Measurements from ENCODE around the gene SLC44A4. TPM values are rescaled to one million over a fixed set of nuclear protein-coding genes. Genes with fewer than 3 reads are reported as not detected.
A peak's percentile ranks its signal among the peaks of the same experiment; 100 is the strongest.

Gene SLC44A4
- total RNA-seq, 4 donors from 2014 or later = 0.19 to 0.84 (median 0.38) TPM; not detected in 1

DNA sequence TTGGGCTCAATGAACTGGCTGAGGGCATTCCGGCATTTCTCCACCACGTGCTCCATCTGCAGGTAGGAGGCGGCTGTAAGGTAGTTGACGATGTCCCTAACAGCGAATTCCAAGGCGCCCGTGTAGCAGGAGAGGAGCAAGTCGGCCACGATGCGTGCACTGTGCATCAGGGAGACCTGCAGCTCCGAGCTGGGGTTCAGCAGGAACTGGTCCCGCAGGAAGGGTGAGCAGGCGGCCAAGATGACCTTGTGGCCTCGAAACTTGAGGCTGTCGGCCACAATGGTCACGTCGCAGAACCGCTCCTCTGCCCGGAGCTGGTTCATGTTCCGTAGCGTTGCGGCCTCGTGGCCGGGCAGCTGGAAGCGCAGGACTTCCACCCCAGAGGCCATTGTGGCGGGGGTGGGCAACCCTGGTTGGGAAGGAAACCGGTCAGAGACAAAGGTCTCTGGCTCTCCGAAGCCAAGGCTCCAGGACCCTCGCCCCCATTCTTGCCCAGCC lies 22.2 kb upstream of the SLC44A4 start:
- no peak for ATAC-seq (ENCODE audit: low FRiP score)
- no peak for TF ChIP-seq CTCF (IDR thresholded peaks at IDR 0.05)
- no peak for DNase-seq (ENCODE audit: low spot score)

DNA sequence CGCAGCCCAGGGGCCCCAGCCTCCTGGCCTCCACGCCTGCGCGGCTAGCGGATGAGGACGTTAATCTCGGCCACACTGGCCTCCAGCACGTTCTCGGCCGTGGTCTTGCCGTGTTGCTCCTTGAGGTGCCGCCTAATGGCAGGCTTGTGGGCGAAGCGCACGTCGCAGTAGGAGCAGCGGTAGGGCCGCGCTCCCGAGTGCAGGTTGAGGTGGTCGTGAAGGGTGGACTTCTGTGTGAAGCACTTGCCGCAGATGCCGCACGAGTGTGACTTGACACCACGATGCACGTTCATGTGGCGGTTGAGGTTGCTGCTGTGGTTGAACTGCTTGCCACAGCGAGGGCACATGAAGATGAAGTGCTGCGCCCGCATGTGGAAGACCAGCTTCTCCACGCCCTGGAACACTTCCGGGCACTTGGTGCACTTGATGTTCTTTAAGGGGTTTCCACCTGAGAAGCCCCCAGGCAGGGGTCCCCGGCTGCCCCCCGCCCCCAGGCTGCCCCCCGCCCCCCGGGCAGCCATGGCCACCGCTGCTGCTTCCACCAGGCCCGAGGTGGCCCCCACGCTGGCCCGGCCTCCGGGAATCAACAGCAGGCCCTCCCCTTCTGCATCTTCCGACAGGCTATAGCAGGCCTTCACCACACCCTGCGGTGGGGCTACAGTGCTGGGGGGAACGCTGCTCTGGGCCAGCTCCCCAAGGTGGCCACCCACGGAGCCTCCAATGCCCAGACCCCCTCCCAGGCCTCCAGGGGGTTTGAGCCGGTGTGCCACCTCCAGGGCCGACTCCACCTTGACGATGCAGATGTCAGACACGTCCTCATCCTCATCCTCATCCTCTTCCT lies 21.3 kb upstream of the SLC44A4 start:
- DNase-seq (ENCODE audit: low spot score) (no peak), ATAC-seq (ENCODE audit: low FRiP score) (no peak)
- no peak for TF ChIP-seq CTCF (IDR thresholded peaks at IDR 0.05)

- ATAC-seq (ENCODE audit: low FRiP score) = no peak
- TF ChIP-seq CTCF (IDR thresholded peaks at IDR 0.05) = no peak
- DNase-seq (ENCODE audit: low spot score) = no peak
Measured at GRCh38 chr6:31899215-31899614, 20.4 kb upstream of the SLC44A4 start.

DNA sequence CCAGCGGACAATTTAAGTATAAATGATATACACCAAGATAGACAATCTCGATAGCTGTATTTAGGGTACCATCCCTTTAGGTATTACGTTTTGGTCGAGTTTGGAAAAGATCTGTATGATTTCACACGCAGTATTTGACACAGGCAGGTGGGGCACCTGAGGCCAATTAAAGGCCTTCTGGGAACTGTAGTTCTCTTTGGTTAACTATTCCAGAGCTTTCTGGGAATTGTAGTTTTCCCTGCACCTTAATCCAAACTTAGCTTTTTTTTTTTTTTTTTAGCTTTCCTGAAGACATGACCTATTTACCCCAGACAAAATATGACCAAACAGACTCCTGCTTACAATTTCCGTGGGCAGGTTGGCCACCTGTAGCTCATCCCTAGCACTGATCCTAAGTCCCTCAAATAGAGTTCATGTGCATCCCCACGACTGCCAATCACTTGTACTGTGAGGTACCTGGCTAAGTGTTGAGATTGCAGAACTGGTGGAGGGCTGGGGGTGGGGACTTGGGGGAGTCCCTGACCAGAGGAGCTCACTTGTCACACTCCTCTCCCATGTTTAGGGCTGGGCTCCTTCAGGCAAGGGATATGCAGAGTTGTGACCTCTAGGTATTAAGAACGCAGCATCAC lies 19.7 kb upstream of the SLC44A4 start:
- DNase-seq (ENCODE audit: low spot score) = no peak
- no peak for TF ChIP-seq CTCF (IDR thresholded peaks at IDR 0.05)
- ATAC-seq (ENCODE audit: low FRiP score) = no peak

DNA sequence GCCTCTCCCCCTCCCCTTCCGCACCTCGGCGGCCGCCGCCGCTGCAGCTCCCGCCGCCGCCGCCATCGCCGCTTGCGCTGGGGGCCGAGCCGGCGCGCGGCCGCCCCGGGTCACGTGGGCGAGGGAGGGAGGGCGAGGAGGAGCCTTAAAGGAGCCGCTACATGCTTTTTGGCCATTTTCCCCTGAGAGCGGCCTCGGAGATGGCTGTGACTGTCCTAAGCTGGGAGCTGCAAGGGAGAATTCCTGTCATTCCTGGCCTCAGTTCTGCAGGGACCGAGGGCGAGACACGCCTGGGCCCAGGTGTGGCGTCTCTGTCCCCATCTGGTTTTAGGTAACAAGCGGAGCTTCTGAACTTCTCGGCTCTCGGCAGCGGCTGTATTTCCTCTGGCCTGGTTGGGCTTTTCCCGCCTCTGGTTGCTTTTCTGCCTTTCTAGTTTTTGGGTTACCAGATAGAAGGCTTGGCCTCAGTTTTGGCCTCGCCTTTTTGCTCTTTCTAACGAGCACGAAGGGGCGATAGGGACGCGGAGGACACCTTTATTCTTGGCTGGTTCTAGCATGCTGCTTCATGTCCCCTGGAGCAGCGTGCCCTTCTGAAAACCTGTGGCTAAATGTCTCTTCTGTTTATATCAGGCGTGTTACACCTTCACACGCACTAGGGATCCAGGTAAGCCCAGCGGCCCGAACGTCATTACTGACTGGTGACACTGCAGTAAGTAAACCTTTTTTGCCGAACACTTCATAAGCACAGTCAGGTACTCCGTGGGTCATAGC lies 19.0 kb upstream of the SLC44A4 start, which contains the start of gene EHMT2:
Gene EHMT2 (minus strand): TSS at position 87 of the 771 bp plus-strand sequence. CDS start 21 bp downstream, at position 66.
- ATAC-seq (ENCODE audit: low FRiP score) = peak; percentile 31
- no peak for TF ChIP-seq CTCF (IDR thresholded peaks at IDR 0.05)
- DNase-seq (ENCODE audit: low spot score) = peak; percentile 51

DNA sequence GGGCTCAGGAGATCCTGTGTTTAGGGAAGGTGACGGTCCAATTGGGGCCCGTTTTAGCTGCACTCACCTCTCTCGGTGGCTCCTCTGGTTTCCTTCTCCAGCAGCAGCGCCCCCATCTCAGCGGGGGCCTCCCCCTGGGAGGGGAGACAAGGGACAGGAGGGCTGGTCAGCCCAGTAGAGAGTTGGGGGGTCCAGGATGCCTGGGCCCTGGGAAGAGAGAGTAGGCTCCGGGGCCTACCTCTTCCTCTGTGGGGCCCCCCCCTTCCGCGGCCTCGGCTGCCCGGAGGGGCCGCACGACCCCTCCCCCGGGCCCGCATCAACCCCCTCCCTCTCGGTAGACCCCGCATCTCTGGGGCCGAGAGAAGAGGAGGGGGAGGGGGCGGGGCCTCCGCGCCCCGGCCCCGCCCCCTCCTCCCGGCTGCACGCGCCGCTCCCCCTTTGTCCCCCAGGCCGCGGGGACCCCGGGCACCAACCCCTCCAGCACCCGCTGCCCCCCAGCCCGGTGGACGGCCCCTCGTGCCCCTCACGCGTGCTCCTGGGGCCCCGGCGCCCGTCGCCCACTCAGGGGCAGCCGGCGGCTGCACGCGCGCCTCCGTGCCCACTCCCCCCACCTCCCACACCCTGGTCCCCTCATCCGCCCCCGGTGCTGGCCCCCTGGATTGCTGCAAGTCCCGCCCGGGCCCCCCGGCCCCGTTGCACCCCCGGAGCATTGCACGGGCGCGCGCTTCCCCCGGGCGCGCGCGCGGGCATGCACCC lies 18.2 kb upstream of the SLC44A4 start:
- ATAC-seq (ENCODE audit: low FRiP score) (no peak), DNase-seq (ENCODE audit: low spot score) (no peak)
- no peak for TF ChIP-seq CTCF (IDR thresholded peaks at IDR 0.05)
